ENCODE data around the gene MAGED1.
"Not testable (repeated sequence)": the region's sequence is repeated elsewhere in the genome, so short reads cannot be mapped to it uniquely, and the experiment has no call there.

Gene MAGED1

DNA sequence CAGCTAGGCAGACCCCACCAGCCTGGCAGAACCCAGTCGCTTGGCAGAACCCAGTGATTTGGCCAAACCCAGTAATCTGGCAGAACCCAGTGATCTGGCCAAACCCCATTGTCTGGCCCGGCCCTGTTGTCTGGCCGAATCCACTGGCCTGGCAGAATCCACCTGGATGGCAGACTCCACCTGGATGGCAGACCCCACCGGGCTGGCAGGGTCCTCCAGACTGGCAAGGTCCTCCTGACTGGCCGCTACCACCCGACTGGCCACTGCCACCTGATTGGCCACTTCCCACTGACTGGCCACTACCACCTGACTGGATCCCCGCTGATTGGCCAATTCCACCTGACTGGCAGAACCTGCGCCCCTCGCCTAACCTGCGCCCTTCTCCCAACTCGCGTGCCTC, 3.2 kb downstream of the MAGED1 start:
- no peak for DNase-seq

DNA sequence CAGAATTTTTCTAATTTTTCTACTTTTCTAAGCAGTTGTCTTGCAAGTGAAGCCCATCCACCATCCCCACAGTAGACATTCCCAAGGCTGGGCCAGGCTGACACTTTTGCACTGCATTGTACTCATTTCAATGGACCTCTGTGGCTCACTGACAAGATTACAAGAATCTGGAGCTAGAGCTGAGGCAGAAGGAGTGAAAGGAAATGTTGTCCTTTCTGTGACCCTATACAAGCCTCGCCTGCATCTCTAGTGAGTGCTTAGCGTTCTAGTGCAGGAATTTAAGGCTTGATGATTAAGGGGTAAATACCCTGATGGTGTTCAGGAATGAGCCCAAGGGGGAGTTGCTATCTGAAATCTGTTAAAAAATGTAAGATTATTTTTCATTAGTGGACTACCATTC, 6.3 kb downstream of the MAGED1 start:
- no peak for DNase-seq

DNA sequence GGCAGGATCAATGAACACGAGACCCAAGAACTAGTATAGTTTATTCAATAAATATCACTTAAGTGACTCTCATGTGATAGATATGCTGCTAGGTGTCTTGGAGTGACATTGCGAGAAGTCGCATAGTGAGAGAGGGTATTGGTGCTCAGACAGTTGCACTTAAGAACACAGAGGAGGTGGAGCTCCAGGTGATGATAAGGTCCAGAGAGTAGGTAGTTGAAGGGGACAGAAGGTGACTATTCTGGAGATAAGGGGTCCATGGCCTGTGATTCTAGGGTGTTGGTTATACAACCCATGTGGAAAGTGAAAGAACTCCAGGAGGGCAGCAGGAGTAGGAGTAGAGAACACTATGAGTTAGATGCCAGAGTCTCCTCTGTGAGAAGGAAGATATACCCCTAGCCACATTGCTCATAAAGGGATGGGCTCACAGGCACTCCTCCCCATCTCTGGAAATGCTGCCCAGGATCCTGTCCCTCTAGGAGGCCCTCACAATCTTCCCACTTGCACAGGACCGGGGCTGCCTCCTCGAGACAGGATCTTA, 9.2 kb downstream of the MAGED1 start:
- DNase-seq = no peak

DNA sequence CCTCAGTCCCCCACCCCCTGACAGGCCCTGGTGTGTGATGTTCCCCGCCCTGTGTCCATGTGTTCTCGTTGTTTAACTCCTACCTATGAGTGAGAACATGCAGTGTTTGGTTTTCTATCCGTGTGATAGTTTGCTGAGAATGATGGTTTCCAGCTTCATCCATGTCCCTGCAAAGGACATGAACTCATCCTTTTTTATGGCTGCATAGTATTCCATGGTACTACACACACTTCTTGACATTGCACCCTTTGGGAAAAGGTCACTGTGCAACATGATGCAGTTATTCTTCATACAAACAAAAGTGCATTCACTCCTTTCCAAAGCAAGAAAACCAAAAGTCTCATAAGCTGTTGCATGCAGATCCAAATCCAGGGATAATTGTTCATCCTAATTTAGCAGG, 11.7 kb downstream of the MAGED1 start:
- not testable (repeated sequence) for DNase-seq

DNA sequence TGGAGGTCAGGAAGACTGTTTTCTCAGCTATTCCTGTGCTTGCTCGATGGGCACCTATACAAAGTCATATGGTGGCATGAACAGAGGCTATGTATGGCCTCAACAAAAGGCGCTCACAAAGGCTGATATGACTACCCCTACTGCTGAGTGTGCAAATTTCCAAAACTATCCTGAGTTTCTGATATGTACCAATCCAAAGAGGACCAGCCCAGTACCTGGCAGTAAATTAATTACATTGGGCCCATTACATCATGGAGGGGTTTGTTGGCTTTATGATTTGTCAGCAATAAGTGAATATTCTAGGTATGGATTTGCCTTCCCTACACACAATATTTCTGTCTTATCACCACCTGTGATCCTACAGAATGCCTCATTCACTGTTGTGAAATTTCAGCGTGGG, 12.3 kb downstream of the MAGED1 start:
- DNase-seq = no peak

DNA sequence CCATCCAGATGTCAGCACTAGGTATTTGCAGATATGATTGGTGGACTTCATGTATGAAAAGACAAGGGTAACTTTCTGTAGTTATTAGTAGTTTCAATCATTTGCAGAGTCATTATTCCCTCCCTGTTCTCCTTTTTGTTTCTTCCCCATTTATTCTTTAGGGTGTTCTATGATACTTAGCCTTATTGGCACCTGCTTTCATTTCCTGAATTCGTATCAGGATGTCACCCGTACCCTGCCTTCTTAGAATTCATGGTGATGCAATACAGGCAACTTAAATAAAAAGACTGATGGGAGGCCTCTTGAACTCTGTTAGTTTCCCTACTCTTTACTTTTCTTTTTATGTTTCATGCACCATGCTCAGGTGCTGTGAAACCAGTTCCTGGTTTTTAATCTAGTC, 24.2 kb downstream of the MAGED1 start:
- DNase-seq = no peak

DNA sequence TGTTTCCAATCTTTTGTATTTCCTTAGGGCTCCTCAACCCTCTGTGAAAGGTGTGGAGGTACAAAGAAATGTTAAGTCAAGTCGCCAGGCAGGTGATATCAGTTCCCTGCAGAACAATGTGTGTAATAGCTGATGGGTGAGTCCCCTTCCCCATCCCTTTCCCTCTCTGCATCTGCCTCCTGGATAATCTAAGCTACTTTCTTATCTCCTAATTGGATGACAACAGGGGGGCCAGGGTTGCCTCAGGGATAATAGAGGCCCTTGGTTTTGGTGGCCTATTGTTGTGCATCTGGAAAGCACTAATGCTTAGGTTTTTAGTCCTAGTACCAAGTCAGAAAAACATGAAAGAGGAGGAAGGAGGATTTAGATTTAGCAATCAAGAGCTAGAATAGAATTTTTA, 29.1 kb downstream of the MAGED1 start:
- DNase-seq = no peak

DNA sequence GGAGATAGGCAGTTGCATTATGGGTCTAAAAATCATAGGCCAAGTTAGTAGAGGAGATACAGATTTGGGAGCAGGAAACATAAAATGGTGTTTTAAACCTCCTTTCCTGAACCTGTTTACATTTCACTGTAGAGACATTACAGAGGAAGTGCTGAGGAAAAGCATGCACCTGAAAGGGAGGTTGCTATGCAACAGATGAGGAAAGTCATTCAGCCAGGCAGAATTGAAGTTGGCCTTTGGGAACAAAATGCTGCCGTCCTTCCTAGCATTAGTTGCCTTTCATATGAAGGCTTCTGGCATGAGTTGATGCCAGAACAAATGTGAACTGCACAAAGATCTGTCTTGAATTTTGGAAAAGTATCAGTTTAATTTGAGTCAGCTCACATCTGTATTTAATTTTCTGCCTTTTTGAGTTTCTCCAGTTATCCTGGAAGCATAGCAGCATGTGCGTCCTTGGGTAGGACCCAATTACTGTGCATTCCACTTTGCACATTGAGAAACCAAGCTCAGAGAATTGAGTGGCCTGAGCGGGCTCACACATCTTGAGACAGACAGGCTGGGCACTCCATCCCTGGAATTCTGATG, 38.2 kb downstream of the MAGED1 start:
- DNase-seq = no peak

Measured in NCI-H2081 treated with DMSO at 0.1 percent for 48 hours (cell line).